HG02840 (cell line): ENCODE data around the gene ALMS1.
"Not testable (repeated sequence)": the region's sequence is repeated elsewhere in the genome, so short reads cannot be mapped to it uniquely, and the experiment has no call there.

ENCODE experiments used
- ATAC-seq: cut with Tn5 transposase; IDR thresholded peaks from one replicate; pipeline ENCODE4 v1.9.1; 2021; ENCODE audit warnings: mild to moderate bottlenecking, moderate library complexity, moderate number of reproducible peaks; ENCODE audit not compliant: unreplicated experiment, low FRiP score

ALMS1 gene

GRCh38 chr2:73386894-73387636, 1.4 kb downstream of the ALMS1 start:
- no peak for ATAC-seq

DNA sequence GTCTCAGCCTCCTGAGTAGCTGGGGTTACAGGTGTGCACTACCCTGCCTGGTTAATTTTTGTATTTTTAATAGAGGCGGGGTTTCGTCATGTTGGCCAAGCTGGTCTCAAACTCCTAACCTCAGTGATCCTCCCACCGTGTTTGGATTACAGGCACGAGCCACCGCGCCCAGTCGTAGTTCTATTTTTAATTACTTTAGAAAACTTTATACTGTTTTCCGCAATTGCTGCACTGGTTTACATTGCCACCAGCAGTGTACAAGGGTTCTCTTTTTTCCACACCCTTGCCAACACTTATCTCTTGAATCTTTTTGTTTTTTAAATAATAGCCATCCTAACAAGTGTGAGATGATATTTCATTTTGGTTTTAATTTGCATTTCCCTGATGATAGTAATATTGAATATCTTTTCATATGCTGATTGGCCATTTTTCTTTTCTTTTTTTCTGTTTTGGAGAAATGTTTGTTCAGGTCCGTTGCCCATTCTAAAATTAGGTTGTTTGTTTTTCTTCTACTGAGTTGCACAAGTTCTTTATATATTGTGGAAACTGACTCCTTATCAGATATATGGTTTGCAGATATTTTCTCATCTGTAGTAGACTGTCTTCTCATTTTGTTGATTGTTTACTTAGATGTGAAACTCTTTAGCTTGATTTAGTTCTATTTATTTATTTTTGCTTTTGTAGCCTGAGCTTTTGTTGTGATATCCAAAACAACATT, 16.9 kb downstream of the ALMS1 start:
- ATAC-seq = no peak

DNA sequence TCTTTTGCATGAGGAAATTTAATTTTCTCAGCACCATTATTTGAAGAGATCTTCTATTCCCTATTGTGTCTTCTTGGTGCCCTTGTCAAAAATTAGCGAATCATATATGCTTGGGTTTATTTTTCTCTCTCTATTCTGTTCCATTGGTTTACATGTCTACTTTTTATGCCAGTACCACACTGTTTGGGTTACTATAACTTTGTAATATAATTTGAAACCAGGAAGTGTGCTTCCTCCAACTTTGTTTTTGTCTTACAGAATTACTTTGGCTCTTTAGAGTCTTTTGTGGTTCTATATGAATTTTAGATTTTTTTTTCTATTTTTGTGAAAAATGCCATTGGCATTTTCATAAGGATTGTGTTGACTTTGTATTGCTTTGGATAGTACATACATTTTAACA, 17.6 kb downstream of the ALMS1 start:
- ATAC-seq = no peak

- ATAC-seq = no peak
Observed at GRCh38 chr2:73404409-73404808, 18.8 kb downstream of the ALMS1 start.

- no peak for ATAC-seq
Observed at GRCh38 chr2:73406996-73407395, 21.4 kb downstream of the ALMS1 start.

- no peak for ATAC-seq
Observed at GRCh38 chr2:73408198-73408597, 22.6 kb downstream of the ALMS1 start.

DNA sequence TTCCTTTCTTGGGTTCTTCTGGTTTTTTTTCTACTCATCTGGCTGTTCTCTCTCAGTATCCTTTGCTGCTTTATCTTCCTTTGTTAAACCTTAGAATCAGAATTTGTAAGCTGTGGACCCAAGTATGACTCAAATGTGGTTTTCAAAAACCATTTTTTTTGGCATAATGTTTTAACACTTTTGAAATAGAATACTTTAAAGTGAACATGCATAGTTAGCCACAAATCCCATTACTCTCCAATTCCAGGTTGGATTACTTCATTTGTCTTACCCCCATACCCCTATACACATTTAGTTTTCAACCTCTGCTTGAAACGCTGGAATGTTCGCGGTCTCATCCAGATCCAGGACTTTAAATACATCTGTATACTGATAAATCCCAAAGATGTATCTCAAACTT, 29.1 kb downstream of the ALMS1 start:
- ATAC-seq = no peak

GRCh38 chr2:73415906-73416305, 30.3 kb downstream of the ALMS1 start:
- no peak for ATAC-seq

DNA sequence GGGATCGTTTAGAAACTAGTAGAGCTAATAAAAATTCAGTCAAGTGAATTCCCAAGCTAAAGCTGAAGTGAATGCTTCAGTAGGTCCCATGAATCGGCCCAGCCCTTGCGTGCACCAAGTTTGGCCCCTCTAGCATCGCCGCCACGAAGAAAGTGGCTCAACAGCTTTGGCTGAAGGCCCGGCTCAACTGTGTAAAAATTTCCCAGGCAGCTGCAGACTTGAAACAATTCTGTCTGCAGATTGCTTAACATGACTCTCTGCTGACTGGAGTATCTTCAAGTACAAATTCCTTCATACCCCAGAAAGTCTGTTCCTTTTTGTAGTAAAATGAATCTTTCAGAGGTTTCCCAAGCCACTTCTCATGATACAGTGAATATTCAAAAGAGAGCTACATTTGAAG, 32.7 kb downstream of the ALMS1 start:
- no peak for ATAC-seq

- ATAC-seq = no peak
Observed at GRCh38 chr2:73423913-73424312, 38.3 kb downstream of the ALMS1 start.

DNA sequence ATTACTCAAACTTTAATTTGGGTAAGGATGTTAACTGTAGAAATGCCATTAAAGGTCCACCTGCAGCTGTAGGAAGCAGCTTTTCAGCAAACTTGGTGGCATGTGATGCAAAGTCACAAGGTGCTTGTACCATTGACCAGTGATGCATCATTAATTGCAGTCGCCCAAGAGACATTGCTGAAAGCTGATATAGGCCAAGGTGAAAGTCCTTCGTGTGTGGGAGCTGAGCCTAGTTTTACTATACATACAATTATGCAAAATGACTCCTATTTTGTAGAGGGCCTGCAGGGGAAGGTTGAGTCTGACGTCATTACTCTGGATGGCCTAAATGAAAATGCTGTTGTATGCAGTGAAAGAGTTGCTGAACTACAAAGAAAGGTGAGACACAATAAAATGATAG, 40.5 kb downstream of the ALMS1 start:
- ATAC-seq = no peak

DNA sequence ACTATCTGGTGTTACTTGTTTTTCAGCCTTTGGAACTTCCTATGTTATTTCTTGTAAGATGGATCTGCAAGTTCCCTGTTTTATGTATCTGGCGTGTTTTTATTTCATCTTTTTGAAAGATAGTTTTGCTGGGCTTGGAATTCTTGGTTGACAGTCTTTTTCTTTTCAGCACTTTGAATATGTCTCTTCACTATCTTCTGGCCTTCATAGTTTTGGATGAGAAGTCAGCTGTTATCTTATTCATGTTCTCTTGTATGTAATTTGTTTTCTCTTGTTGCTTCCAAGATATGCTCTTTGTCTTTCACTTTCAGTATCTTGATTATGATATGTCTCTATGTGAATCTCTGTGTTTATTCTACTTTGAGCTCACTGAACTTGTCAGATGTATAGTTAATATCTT, 50.4 kb downstream of the ALMS1 start:
- ATAC-seq = no peak

- ATAC-seq = no peak
Observed at GRCh38 chr2:73444202-73444601, 58.6 kb downstream of the ALMS1 start.

DNA sequence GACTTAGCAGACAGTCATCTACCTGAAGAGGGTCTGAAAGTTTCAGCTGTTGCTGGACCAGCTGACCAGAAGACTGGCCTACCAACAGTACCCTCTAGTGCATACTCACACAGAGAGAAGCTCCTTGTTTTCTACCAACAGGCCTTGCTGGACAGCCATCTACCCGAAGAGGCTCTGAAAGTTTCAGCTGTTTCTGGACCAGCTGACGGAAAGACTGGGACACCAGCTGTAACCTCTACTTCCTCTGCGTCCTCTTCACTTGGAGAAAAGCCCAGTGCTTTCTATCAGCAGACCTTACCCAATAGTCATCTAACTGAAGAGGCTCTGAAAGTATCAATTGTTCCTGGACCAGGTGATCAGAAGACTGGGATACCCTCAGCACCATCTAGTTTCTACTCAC, 63.2 kb downstream of the ALMS1 start:
- ATAC-seq = no peak

- ATAC-seq = no peak
Observed at GRCh38 chr2:73449404-73449803, 63.8 kb downstream of the ALMS1 start.

GRCh38 chr2:73451263-73451972, 65.8 kb downstream of the ALMS1 start:
- peak; percentile 95 for ATAC-seq

DNA sequence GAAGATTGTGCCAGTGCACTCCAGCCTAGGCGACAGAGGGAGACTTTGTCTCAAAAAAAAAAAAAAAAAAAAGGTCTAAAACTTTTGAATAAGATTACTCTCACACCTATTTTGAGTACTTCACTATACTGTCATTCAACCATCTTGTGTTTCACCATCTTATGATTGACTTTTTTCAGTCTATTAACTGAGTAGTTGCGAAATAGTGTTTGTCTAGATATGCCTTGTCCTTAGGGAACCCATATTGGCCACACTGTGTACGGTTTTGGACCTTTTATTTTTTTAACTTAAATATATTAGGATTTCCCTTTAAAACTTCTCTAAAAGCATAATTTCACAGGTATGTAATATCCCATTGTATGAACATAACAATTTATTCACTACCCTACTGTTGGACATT, 72.3 kb downstream of the ALMS1 start:
- ATAC-seq = no peak

- not testable (repeated sequence) for ATAC-seq
Observed at GRCh38 chr2:73462388-73462787, 76.8 kb downstream of the ALMS1 start.

- ATAC-seq = no peak
Observed at GRCh38 chr2:73468376-73468775, 82.7 kb downstream of the ALMS1 start.

DNA sequence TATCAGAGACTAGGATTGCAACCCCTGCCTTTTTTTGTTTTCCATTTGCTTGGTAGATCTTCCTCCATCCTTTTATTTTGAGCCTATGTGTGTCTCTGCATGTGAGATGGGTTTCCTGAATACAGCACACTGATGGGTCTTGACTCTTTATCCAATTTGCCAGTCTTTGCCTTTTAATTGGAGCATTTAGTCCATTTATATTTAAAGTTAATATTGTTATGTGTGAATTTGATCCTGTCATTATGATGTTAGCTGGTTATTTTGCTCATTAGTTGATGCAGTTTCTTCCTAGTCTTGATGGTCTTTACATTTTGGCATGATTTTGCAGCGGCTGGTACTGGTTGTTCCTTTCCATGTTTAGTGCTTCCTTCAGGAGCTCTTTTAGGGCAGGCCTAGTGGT, 98.2 kb downstream of the ALMS1 start:
- not testable (repeated sequence) for ATAC-seq

GRCh38 chr2:73487112-73487657, 101.5 kb downstream of the ALMS1 start:
- no peak for ATAC-seq
